DND-41 (cell line): ENCODE measurements around the gene MAGEA10.

Experiments
- ATAC-seq: fragments of 200-7000 bp; cut with Tn5 transposase; 3 replicates; pipeline ENCODE4 v1.9.1; 2021; ENCODE audit warnings: low read depth; ENCODE audit not compliant: insufficient read depth
- DNase-seq: peaks from one replicate; pipeline ENCODE4 v3.0.0-alpha.2; 2020
- H2AFZ ChIP-seq: 2 replicates; pipeline ENCODE4 v1.6.0; 2012; ENCODE audit warnings: low read depth, low read length
- H3K27ac ChIP-seq: 2 replicates; pipeline ENCODE4 v1.5.1; 2012; ENCODE audit warnings: low read length, inconsistent platforms
- H3K27me3 ChIP-seq: fragments of 200-600 bp; sonication (generic); 2 replicates; pipeline ENCODE4 v1.6.0; 2012; ENCODE audit warnings: low read length, mild to moderate bottlenecking, inconsistent platforms; ENCODE audit not compliant: insufficient read depth, poor library complexity
- H3K36me3 ChIP-seq: 2 replicates; pipeline ENCODE4 v1.5.1; 2012; ENCODE audit warnings: low read length, inconsistent platforms; ENCODE audit not compliant: insufficient read depth
- H3K4me1 ChIP-seq: 2 replicates; pipeline ENCODE4 v1.5.1; 2012; ENCODE audit warnings: mild to moderate bottlenecking, low read length; ENCODE audit not compliant: insufficient read depth
- H3K4me2 ChIP-seq: 2 replicates; pipeline ENCODE4 v1.6.0; 2012; ENCODE audit warnings: mild to moderate bottlenecking, moderate library complexity, low read length, inconsistent platforms; ENCODE audit not compliant: insufficient read depth
- H3K4me3 ChIP-seq, 2 experiments: fragments of 200-600 bp in 1 of 2; shearing (Covaris generic) in 1 of 2; 2 replicates each; pipeline ENCODE4 v1.5.1; 2012 to 2016; ENCODE audit warnings: inconsistent platforms in 2 of 2, low read length in 2 of 2, mild to moderate bottlenecking in 2 of 2, low read depth in 1 of 2, moderate library complexity in 1 of 2
- H3K79me2 ChIP-seq: 2 replicates; pipeline ENCODE4 v1.6.0; 2012; ENCODE audit warnings: low read length, inconsistent platforms; ENCODE audit not compliant: insufficient read depth
- H3K9ac ChIP-seq: 2 replicates; pipeline ENCODE4 v1.6.0; 2012; ENCODE audit warnings: low read depth, mild to moderate bottlenecking, inconsistent platforms, low read length, moderate library complexity
- H3K9me3 ChIP-seq: 2 replicates; pipeline ENCODE4 v1.5.1; 2012; ENCODE audit warnings: low read length, moderate library complexity, mild to moderate bottlenecking, inconsistent platforms; ENCODE audit not compliant: insufficient read depth, severe bottlenecking
- H4K20me1 ChIP-seq: 2 replicates; pipeline ENCODE4 v1.6.0; 2012; ENCODE audit warnings: low read length; ENCODE audit not compliant: insufficient read depth
- EZH2 ChIP-seq: IDR thresholded peaks from 3 replicates; pipeline ENCODE4 v1.6.1; 2012; ENCODE audit warnings: borderline replicate concordance, low read depth, mild to moderate bottlenecking, moderate library complexity, low read length, inconsistent platforms; ENCODE audit not compliant: severe bottlenecking
- TF ChIP-seq, protein P1 (sequence below): IDR thresholded peaks from 2 replicates; pipeline ENCODE4 v1.5.1; 2012; ENCODE audit warnings: borderline replicate concordance, low read length, moderate library complexity, mild to moderate bottlenecking; ENCODE audit not compliant: poor library complexity, severe bottlenecking; ENCODE audit errors: extremely low read depth

Gene MAGEA10

GRCh38 chrX:152155766-152156310 is 17.5 kb upstream of the MAGEA10 start:
- TF ChIP-seq, protein P1, sequence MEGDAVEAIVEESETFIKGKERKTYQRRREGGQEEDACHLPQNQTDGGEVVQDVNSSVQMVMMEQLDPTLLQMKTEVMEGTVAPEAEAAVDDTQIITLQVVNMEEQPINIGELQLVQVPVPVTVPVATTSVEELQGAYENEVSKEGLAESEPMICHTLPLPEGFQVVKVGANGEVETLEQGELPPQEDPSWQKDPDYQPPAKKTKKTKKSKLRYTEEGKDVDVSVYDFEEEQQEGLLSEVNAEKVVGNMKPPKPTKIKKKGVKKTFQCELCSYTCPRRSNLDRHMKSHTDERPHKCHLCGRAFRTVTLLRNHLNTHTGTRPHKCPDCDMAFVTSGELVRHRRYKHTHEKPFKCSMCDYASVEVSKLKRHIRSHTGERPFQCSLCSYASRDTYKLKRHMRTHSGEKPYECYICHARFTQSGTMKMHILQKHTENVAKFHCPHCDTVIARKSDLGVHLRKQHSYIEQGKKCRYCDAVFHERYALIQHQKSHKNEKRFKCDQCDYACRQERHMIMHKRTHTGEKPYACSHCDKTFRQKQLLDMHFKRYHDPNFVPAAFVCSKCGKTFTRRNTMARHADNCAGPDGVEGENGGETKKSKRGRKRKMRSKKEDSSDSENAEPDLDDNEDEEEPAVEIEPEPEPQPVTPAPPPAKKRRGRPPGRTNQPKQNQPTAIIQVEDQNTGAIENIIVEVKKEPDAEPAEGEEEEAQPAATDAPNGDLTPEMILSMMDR, result no peak
- TF ChIP-seq EZH2, result no peak

DNA sequence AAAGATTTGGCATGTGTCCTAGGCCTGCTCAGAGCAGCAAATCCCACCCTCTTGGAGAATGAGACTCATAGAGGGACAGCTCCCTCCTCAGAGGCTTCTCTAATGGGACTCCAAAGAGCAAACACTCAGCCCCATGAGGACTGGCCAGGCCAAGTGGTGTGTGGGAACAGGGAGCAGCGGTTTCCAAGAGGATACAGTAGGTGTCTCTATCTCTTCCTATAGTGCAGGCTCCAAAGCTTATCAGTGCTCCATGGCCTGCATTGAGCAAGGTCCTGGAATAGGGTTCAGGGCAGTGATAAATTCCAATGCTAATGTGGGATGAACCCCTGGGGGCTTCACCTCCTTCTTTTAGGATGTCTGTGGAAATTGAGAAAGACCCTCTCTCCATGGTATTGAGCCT is 15.7 kb upstream of the MAGEA10 start:
- Histone ChIP-seq H3K9ac (no peak overlapping the region), H3K27ac (no peak overlapping the region), H3K9me3 (no peaks in the 10 kb centered on the region), H3K4me3 (no peak overlapping the region), H3K4me1 (no peaks in the 10 kb centered on the region), H3K27me3 (no peaks in the 10 kb centered on the region), H2AFZ (no peak overlapping the region), H4K20me1 (no peaks in the 10 kb centered on the region), H3K79me2 (no peaks in the 10 kb centered on the region), H3K4me2 (no peak overlapping the region), H3K36me3 (no peaks in the 10 kb centered on the region)
- ATAC-seq, result no peak
- DNase-seq, result no peak
- no peak for TF ChIP-seq EZH2
- TF ChIP-seq, protein P1, result no peak

More at GRCh38 chrX:152155766-152156310, 17.5 kb upstream of the MAGEA10 start:
- no peaks in the 10 kb centered on the region for H3K79me2 ChIP-seq
- no peaks in the 10 kb centered on the region for H4K20me1 ChIP-seq
- no peaks in the 10 kb centered on the region for H3K4me1 ChIP-seq
- no peak overlapping the region for H2AFZ ChIP-seq
- H3K27me3 ChIP-seq, result no peaks in the 10 kb centered on the region
- no peak overlapping the region for H3K9ac ChIP-seq
- ATAC-seq, result no peak
- no peak overlapping the region for H3K27ac ChIP-seq
- H3K4me2 ChIP-seq, result no peak overlapping the region
- no peaks in the 10 kb centered on the region for H3K9me3 ChIP-seq
- no peaks in the 10 kb centered on the region for H3K36me3 ChIP-seq
- no peak for DNase-seq
- no peak overlapping the region for H3K4me3 ChIP-seq

DNA sequence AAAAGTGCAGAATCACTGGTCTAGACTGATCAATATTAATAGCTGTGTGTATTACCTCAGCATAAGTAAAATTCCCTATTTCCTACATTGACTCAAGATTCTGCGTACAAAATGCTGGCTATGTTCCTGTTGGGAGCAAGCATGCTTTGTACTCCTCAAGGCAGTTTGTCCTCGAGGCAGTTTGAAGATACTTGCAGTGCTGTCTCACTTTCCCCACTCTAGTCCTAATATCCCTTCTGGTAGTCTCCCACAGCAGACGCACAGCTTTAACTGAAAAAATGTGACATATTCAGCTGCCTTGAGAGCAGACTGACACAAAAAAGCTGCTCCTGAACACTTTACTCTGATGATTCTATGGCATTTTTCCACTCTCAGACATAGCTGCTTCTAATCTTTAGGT is 12.9 kb upstream of the MAGEA10 start:
- no peaks in the 10 kb centered on the region for H3K9me3 ChIP-seq
- TF ChIP-seq, protein P1, result no peak
- TF ChIP-seq EZH2, result no peak
- no peaks in the 10 kb centered on the region for H3K36me3 ChIP-seq

More for the DNA sequence above, 12.9 kb upstream of the MAGEA10 start:
- Histone ChIP-seq H4K20me1 (no peaks in the 10 kb centered on the region), H3K4me2 (no peak overlapping the region), H3K27me3 (no peaks in the 10 kb centered on the region), H3K27ac (no peak overlapping the region), H3K4me3 (no peak overlapping the region), H3K79me2 (no peaks in the 10 kb centered on the region), H2AFZ (no peak overlapping the region), H3K4me1 (no peaks in the 10 kb centered on the region), H3K9ac (no peak overlapping the region)
- no peak for DNase-seq
- ATAC-seq, result no peak
